HUES48 (cell line): Measurements from ENCODE around the gene MYO1A.
A peak's percentile ranks its signal among the peaks of the same experiment; 100 is the strongest.
"Not testable (repeated sequence)": the region's sequence is repeated elsewhere in the genome, so short reads cannot be mapped to it uniquely, and the experiment has no call there.

Experiments
- H3K27ac ChIP-seq: one replicate; pipeline ENCODE4 v1.7.0; 2013; ENCODE audit warnings: low read depth, low read length, inconsistent platforms
- H3K27me3 ChIP-seq: 2 replicates; pipeline ENCODE4 v1.6.1; 2013; ENCODE audit warnings: mild to moderate bottlenecking, low read length; ENCODE audit not compliant: control insufficient read depth, insufficient read depth
- H3K36me3 ChIP-seq: 2 replicates; pipeline ENCODE4 v1.6.1; 2013; ENCODE audit warnings: low read length; ENCODE audit not compliant: control insufficient read depth, insufficient read depth
- H3K4me1 ChIP-seq: 2 replicates; pipeline ENCODE4 v1.6.1; 2013; ENCODE audit warnings: mild to moderate bottlenecking, low read length; ENCODE audit not compliant: control insufficient read depth, insufficient read depth
- H3K4me3 ChIP-seq: 2 replicates; pipeline ENCODE4 v1.5.1; 2013; ENCODE audit warnings: mild to moderate bottlenecking, low read depth, low read length
- H3K9ac ChIP-seq: 2 replicates; pipeline ENCODE4 v1.6.1; 2013; ENCODE audit warnings: mild to moderate bottlenecking, low read depth, low read length, moderate library complexity
- H3K9me3 ChIP-seq: 2 replicates; pipeline ENCODE4 v1.6.1; 2013; ENCODE audit warnings: low read length; ENCODE audit not compliant: control insufficient read depth, insufficient read depth

MYO1A gene

GRCh38 chr12:57027805-57028153 is 22.1 kb downstream of the MYO1A start:
- H3K36me3 ChIP-seq, result no peaks in the 10 kb centered on the region
- H3K4me1 ChIP-seq, result peaks cover 14% of the 10 kb centered on the region
- H3K27me3 ChIP-seq, result no peaks in the 10 kb centered on the region
- H3K9ac ChIP-seq, result no peak overlapping the region
- H3K9me3 ChIP-seq, result no peaks in the 10 kb centered on the region
- H3K4me3 ChIP-seq, result no peak overlapping the region
- no peak overlapping the region for H3K27ac ChIP-seq

DNA sequence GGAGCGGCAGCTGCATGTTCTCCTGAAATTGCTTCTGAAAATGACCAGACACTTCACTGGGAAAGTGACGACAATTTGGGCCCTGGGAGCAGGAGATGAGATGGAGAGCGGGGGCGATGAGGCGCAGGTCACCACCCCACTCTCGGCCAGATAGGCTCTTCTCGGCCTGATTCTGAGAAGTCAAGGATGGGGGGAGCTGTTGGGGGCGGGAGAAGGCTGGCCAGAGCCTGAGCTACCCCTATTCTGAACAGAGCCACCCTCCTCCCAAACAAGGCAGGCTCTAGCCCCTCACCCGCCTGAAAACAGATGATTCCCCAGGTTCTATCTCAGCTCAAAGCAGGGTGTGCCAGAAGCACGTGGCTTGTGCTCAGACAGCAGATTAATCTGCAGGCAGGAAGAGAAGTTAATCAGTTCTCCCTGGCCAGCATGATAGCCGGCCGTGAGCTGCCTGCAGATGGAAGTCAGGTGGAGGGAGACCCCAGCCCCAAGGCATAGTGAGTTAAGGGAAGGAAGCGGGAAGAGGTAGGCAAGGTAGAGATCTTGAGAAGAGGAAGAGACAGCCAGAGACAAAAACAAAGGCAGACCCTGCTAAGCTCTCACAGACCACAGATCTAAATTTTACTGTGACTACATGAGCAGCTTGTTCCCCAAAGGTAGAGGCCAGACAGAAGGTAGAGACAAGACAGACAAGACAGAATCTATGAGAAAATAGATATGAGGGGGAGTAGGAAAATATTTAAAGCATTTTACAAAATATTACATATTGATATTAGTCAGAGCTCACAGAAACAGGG is 22.7 kb downstream of the MYO1A start:
- Histone ChIP-seq H3K9me3 (no peaks in the 10 kb centered on the region), H3K27ac (no peak overlapping the region), H3K27me3 (no peaks in the 10 kb centered on the region), H3K4me1 (peaks cover 14% of the 10 kb centered on the region), H3K9ac (no peak overlapping the region), H3K36me3 (no peaks in the 10 kb centered on the region), H3K4me3 (no peak overlapping the region)

DNA sequence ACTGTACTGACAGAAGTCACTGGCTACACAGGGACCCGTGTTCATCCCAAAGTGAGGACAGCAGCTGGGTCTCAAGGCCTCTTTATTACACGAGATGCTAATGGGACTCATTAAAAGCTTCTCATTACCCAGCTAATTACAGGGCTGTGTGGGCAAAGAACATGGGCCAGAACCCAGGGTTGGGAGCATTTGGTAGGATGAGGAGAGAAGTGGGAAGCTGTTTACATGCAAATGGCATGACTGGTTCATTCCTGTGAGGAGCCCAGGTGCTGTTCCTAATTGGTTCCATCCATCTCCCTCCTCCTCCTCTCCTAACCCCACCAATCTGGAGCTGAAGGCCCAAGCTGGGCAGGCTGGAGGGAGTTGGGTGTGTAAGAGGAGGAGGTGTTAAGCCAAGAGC is 24.7 kb downstream of the MYO1A start:
- no peaks in the 10 kb centered on the region for H3K9me3 ChIP-seq
- peaks cover 8% of the 10 kb centered on the region for H3K4me1 ChIP-seq
- no peaks in the 10 kb centered on the region for H3K27me3 ChIP-seq
- H3K4me3 ChIP-seq, result no peak overlapping the region
- no peaks in the 10 kb centered on the region for H3K36me3 ChIP-seq
- H3K9ac ChIP-seq, result no peak overlapping the region
- H3K27ac ChIP-seq, result no peak overlapping the region

- not testable (repeated sequence) for H3K27me3 ChIP-seq, H3K9me3 ChIP-seq, H3K27ac ChIP-seq, H3K36me3 ChIP-seq, H3K4me3 ChIP-seq, H3K4me1 ChIP-seq, H3K9ac ChIP-seq
Observed at GRCh38 chr12:57022324-57022723, 27.6 kb downstream of the MYO1A start.

GRCh38 chr12:57019983-57020719 is 29.8 kb downstream of the MYO1A start:
- Histone ChIP-seq H3K4me1 (no peaks in the 10 kb centered on the region), H3K36me3 (no peaks in the 10 kb centered on the region), H3K27me3 (no peaks in the 10 kb centered on the region), H3K4me3 (no peak overlapping the region), H3K9ac (no peak overlapping the region), H3K27ac (no peak overlapping the region), H3K9me3 (no peaks in the 10 kb centered on the region)

DNA sequence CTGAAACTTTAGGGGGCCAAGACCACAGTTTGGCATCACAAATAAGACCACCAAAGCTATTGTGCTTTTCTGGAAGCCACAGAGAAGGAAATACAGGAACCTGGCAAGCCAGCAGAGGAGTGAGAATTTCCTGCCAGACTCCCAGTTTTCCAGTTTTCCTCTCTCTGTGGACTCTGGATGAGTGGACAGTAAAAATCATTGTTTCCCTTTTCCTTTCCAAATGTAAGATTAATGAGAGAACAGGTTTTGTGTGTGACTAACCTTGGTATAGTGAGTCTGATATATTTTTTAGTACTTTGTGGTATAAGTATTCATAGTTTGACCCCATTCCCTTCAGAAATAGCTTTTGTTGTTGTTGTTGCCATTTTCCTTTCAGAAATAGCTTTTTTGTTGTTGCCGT is 31.0 kb downstream of the MYO1A start:
- no peak overlapping the region for H3K4me3 ChIP-seq
- H3K36me3 ChIP-seq, result no peaks in the 10 kb centered on the region
- no peaks in the 10 kb centered on the region for H3K4me1 ChIP-seq
- no peaks in the 10 kb centered on the region for H3K27me3 ChIP-seq
- H3K9me3 ChIP-seq, result no peaks in the 10 kb centered on the region
- H3K27ac ChIP-seq, result no peak overlapping the region
- H3K9ac ChIP-seq, result no peak overlapping the region

- not testable (repeated sequence) for H3K4me3 ChIP-seq, H3K27me3 ChIP-seq, H3K4me1 ChIP-seq, H3K9me3 ChIP-seq, H3K27ac ChIP-seq, H3K36me3 ChIP-seq, H3K9ac ChIP-seq
Observed at GRCh38 chr12:57018353-57018752, 31.6 kb downstream of the MYO1A start.

- Histone ChIP-seq H3K4me3 (peak within 1 kb of the TSS; percentile 3; the same call in 1 of the 2 replicates), H3K27me3 (no peaks in the 10 kb centered on the region)
Observed at GRCh38 chr12:57016348-57016747, 33.6 kb downstream of the MYO1A start, which contains the start of gene TAC3. Gene TAC3, minus strand, starts transcription at chr12:57016529. Its CDS starts 732 bp downstream, at chr12:57015797.

DNA sequence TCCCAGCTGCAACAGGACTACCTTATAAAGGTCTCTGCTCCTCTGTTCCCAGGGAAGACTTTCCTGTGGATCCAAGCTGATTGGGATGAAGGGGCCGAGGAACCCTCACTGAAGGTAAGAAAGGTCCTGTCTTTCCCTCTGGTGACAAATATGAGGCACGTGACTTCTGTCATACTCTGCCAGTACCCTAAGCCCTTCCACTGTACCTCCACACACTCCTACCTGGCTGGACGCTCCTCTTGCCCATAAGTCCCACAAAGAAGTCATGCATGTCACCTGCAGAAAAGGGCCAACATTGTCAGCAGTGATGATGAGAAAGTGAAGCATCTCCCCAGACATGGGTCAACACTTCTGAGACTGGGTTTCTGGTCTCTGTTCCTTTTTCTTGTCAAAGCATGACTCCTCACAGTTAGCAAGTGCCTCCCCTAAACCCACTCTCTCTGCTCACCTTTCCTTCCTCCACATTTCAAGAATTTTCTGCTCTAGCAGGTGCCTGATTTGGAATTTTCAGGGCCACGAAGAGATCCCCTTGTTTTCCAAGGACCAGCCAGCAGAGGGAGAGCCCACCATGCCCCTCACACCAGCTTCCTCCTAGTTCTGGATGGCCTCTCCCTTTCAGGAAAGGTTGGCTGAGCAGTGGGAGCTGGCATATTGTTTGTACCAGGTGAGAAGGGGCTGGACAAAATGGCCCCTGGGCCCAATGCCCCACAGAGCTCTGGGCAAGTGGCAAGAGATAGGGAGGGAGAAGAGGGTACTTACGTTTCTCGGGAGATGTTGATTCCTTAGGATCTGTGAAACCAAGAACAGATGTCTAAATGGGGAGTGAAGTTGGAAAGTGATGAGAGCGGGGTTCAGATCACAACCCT is 37.1 kb downstream of the MYO1A start:
- no peaks in the 10 kb centered on the region for H3K36me3 ChIP-seq
- no peaks in the 10 kb centered on the region for H3K9me3 ChIP-seq
- H3K4me3 ChIP-seq, result no peak overlapping the region
- peaks cover 35% of the 10 kb centered on the region for H3K4me1 ChIP-seq
- no peak overlapping the region for H3K27ac ChIP-seq
- no peak overlapping the region for H3K9ac ChIP-seq
- no peaks in the 10 kb centered on the region for H3K27me3 ChIP-seq

More at GRCh38 chr12:57016348-57016747, 33.6 kb downstream of the MYO1A start, which contains the start of gene TAC3:
- Histone ChIP-seq H3K4me1 (peaks cover 7% of the 10 kb centered on the region), H3K9ac (no peak within 1 kb of the TSS), H3K27ac (no peak within 1 kb of the TSS), H3K9me3 (no peaks in the 10 kb centered on the region), H3K36me3 (no peaks in the 10 kb centered on the region)

- peaks cover 35% of the 10 kb centered on the region for H3K4me1 ChIP-seq
Observed at GRCh38 chr12:57011438-57012424, 38.2 kb downstream of the MYO1A start.

More at GRCh38 chr12:57011438-57012424, 38.2 kb downstream of the MYO1A start:
- Histone ChIP-seq H3K36me3 (no peaks in the 10 kb centered on the region), H3K27ac (no peak overlapping the region), H3K4me3 (no peak overlapping the region), H3K9me3 (no peaks in the 10 kb centered on the region), H3K9ac (no peak overlapping the region), H3K27me3 (no peaks in the 10 kb centered on the region)
